Measurements from ENCODE around the gene TUBA4B. TPM values are rescaled to one million over a fixed set of nuclear protein-coding genes. Genes with fewer than 3 reads are reported as not detected.

TUBA4B gene
- total RNA-seq, 2 donors from 2014 or later = not detected

DNA sequence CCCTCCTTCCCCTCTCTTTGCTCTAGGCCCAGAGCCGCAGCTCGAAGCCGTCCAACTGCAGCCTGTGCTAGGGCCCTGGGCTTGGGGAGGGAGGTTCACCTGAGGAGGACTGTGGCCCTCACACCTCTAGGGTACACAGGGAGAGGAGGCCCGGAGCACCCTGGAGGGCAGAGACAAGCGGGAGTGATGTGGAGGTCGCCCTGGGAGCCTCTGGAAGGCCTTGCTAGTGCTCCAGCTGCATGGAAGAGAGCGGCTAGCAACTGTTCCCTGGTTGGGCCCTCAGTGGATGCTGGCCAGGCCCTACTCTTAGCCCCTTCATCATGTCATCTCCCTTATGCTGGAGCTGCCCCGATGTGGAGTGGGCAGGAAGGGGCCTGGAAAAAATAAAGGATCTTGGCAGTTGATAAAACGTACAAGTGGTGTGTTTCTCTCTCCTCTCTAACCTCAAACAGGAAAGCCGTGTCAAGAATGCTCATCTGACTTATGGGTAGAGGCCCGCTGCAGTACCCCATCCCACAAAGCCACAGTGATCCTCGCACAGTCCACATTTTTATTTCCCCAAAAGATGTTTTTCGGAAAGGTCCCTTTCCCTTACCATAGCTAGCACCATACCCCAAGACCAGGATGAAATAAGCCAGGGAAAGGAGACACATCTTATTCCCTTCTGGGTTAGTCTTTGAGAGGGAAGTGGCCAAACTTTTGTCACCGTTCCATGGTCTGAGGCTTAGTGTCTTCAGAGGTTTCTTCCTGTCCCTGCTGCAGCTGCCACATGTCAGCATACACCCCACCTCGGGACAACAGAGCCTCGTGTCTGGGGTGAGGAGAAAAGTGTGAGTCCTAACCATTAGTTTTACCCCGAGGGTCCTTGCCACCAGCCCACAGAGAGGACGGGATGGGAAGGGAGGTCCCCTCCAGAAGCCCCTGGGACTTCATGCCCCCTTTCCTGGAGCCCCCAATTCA is 43.5 kb upstream of the TUBA4B start:
- Histone ChIP-seq H3K36me3 (replicated peaks in 1 of 2; ENCODE audit: insufficient read depth in 1 of 2, low read depth in 2 of 2) (peaks cover 0 to 3% of the 10 kb centered on the region in 2 donors), H3K27me3 (no peaks in the 10 kb centered on the region), H3K4me3 (no peak overlapping the region), H3K9me3 (no peaks in the 10 kb centered on the region), H3K4me1 (peaks cover 19% of the 10 kb centered on the region), H3K27ac (no peak overlapping the region)
- 80 to 84% methylated on average over 17 to 18 of the region's 18 CpGs for WGBS, 2 donors
- intact Hi-C loops (cut with DNase I) = no loop called here
- DNase-seq (no peak), ATAC-seq (no peak)
- TF ChIP-seq, protein P1, sequence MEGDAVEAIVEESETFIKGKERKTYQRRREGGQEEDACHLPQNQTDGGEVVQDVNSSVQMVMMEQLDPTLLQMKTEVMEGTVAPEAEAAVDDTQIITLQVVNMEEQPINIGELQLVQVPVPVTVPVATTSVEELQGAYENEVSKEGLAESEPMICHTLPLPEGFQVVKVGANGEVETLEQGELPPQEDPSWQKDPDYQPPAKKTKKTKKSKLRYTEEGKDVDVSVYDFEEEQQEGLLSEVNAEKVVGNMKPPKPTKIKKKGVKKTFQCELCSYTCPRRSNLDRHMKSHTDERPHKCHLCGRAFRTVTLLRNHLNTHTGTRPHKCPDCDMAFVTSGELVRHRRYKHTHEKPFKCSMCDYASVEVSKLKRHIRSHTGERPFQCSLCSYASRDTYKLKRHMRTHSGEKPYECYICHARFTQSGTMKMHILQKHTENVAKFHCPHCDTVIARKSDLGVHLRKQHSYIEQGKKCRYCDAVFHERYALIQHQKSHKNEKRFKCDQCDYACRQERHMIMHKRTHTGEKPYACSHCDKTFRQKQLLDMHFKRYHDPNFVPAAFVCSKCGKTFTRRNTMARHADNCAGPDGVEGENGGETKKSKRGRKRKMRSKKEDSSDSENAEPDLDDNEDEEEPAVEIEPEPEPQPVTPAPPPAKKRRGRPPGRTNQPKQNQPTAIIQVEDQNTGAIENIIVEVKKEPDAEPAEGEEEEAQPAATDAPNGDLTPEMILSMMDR (IDR thresholded peaks at IDR 0.05) = no peak
- no peak for TF ChIP-seq POLR2A (IDR thresholded peaks at IDR 0.05)

DNA sequence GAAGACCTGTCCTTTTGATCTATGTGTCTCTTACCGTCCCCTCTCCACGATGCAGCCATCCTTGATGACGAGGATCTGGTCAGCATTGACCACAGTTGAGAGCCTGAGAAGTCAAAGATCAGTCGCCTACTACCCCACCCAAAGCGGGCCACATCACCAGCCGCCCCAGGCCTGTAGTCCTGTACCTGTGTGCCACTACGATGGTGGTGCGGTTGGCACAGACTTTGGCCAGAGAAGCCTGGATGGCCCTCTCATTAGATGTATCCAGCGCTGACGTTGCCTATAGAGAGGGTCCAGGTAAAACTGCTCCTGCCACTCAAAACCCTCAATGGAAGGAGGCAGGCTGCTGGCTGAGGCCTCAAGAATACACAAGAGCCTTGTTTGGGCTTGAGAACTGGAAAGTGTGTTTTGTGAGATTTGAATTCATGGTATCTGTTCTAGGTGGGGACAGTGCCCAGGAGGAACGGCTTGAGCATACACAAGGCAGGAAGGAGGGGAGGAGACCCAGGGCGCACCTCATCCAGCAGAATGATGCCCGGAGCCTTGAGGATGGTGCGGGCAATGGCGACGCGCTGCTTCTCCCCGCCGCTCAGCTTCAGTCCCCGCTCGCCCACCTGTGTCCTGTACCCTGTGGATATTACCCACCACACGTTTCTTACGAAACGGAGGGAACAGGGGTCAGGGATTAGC is 42.7 kb upstream of the TUBA4B start:
- H3K27me3 ChIP-seq = no peaks in the 10 kb centered on the region
- intact Hi-C loops (cut with DNase I) = no loop called here
- H3K36me3 ChIP-seq (replicated peaks in 1 of 2; ENCODE audit: insufficient read depth in 1 of 2, low read depth in 2 of 2) = peaks cover 0 to 3% of the 10 kb centered on the region in 2 donors
- DNase-seq (no peak), ATAC-seq (no peak)
- no peak for TF ChIP-seq POLR2A (IDR thresholded peaks at IDR 0.05)
- TF ChIP-seq, protein P1 (IDR thresholded peaks at IDR 0.05) = no peak
- H3K27ac ChIP-seq = no peak overlapping the region
- no peak overlapping the region for H3K4me3 ChIP-seq
- peaks cover 19% of the 10 kb centered on the region for H3K4me1 ChIP-seq
- H3K9me3 ChIP-seq = no peaks in the 10 kb centered on the region
- WGBS, 2 donors = 93 to 95% methylated on average over 17 to 24 of the region's 24 CpGs

DNA sequence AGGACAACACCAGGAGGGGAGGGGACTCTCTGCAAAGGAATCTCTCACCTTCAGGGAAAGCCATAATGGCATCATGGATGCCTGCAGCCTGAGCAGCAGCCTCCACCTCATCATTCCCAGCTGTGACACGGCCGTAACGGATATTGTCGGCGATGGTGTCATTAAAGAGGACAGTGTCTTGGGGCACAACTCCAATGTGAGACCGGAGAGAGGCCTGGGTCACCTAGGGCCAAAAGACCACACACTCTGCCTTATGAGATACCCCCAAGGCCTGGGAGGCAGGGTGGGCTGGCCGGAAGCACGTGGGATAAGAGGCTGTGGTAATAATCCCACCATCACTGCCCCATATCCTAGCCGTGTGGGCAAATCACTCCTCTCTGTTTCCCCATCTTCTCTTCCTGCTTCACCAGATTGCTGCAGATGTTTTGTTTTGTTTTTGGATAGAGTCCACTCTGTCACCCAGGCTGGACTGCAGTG is 42.1 kb upstream of the TUBA4B start:
- intact Hi-C loops (cut with DNase I) = no loop called here
- Histone ChIP-seq H3K4me1 (peaks cover 17% of the 10 kb centered on the region), H3K9me3 (no peaks in the 10 kb centered on the region), H3K4me3 (no peak overlapping the region), H3K27me3 (no peaks in the 10 kb centered on the region), H3K36me3 (replicated peaks in 1 of 2; ENCODE audit: insufficient read depth in 1 of 2, low read depth in 2 of 2) (peaks cover 0 to 3% of the 10 kb centered on the region in 2 donors), H3K27ac (no peak overlapping the region)
- TF ChIP-seq POLR2A (IDR thresholded peaks at IDR 0.05) = no peak
- TF ChIP-seq, protein P1 (IDR thresholded peaks at IDR 0.05) = no peak
- WGBS, 2 donors = 86 to 92% methylated on average over 9 of the region's 9 CpGs
- DNase-seq (no peak), ATAC-seq (no peak)

DNA sequence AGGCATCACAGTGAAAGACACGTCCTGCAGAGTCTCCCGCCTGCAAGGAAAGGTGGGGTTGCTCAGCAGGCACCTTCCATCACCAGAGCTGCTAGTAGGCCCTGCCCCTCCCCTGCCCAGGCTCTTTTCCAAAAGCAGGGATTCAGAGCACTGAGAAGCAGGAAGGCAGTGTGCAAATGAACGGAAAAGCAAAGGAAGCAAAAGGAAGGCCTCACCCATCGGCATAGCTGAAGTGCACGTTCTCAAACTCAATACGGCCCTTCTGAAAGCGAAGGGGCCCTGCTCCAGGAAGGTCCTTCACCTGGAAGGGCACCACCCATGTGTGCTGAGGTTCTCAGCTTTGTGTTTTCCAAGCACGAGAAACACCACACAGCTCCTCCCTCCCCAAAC is 40.0 kb upstream of the TUBA4B start:
- Histone ChIP-seq H3K36me3 (replicated peaks in 1 of 2; ENCODE audit: insufficient read depth in 1 of 2, low read depth in 2 of 2) (peaks cover 0 to 3% of the 10 kb centered on the region in 2 donors), H3K27me3 (no peaks in the 10 kb centered on the region), H3K9me3 (no peaks in the 10 kb centered on the region), H3K4me3 (no peak overlapping the region), H3K4me1 (peaks cover 13% of the 10 kb centered on the region), H3K27ac (no peak overlapping the region)
- peak in 1 of 4 donors; percentile 3 for DNase-seq
- no peak for TF ChIP-seq POLR2A (IDR thresholded peaks at IDR 0.05)
- TF ChIP-seq, protein P1 (IDR thresholded peaks at IDR 0.05) = no peak
- intact Hi-C loops (cut with DNase I) = no loop called here
- no peak for ATAC-seq
- 83 to 90% methylated on average over 7 to 8 of the region's 8 CpGs for WGBS, 2 donors

Measured in body of pancreas (tissue), 4 donors.